GM23338 (cell line): ENCODE measurements around the gene SLC5A5. TPM values are rescaled to one million over a fixed set of nuclear protein-coding genes. Genes with fewer than 3 reads are reported as not detected.

ENCODE experiments used
- ATAC-seq: fragments of 200-7000 bp; cut with Tn5 transposase; 3 replicates; pipeline ENCODE4 v1.9.1; 2020
- DNase-seq: peaks from one replicate; pipeline ENCODE4 v3.0.0-alpha.2; 2015; ENCODE audit warnings: low spot score
- H2AFZ ChIP-seq: fragments of 200-600 bp; sonication (generic); 2 replicates; pipeline ENCODE4 v1.8.0; 2016; ENCODE audit warnings: antibody characterized with exemption, mild to moderate bottlenecking, moderate library complexity
- H3F3A ChIP-seq: fragments of 200-600 bp; sonication (generic); replicated peaks from 2 replicates; pipeline ENCODE4 v1.8.0; 2017; ENCODE audit warnings: antibody characterized with exemption, mixed run types, low read depth
- H3K27ac ChIP-seq: fragments of 200-600 bp; sonication (generic); 2 replicates; pipeline ENCODE4 v1.6.1; 2016; ENCODE audit warnings: low read depth
- H3K27me3 ChIP-seq: fragments of 200-600 bp; sonication (generic); 2 replicates; pipeline ENCODE4 v1.8.0; 2016; ENCODE audit warnings: mild to moderate bottlenecking, mixed run types, moderate library complexity; ENCODE audit not compliant: insufficient read depth
- H3K36me3 ChIP-seq: fragments of 200-600 bp; sonication (generic); 2 replicates; pipeline ENCODE4 v1.8.0; 2016; ENCODE audit warnings: mild to moderate bottlenecking; ENCODE audit not compliant: insufficient read depth
- H3K4me1 ChIP-seq: fragments of 200-600 bp; sonication (generic); 2 replicates; pipeline ENCODE4 v1.8.0; 2016; ENCODE audit warnings: mild to moderate bottlenecking, moderate library complexity; ENCODE audit not compliant: insufficient read depth
- H3K4me2 ChIP-seq: fragments of 200-600 bp; sonication (generic); 2 replicates; pipeline ENCODE4 v1.7.1; 2017; ENCODE audit warnings: mixed run types
- H3K4me3 ChIP-seq: fragments of 200-600 bp; sonication (generic); 2 replicates; pipeline ENCODE4 v1.6.1; 2016; ENCODE audit warnings: mixed run types
- H3K79me2 ChIP-seq: fragments of 200-600 bp; sonication (generic); replicated peaks from 2 replicates; pipeline ENCODE4 v1.8.0; 2017; ENCODE audit warnings: mild to moderate bottlenecking; ENCODE audit not compliant: insufficient read depth
- H3K9me2 ChIP-seq: fragments of 200-600 bp; sonication (generic); 2 replicates; pipeline ENCODE4 v1.8.0; 2017; ENCODE audit not compliant: insufficient read depth
- H4K20me1 ChIP-seq: fragments of 200-600 bp; sonication (generic); replicated peaks from 2 replicates; pipeline ENCODE4 v1.8.0; 2017; ENCODE audit warnings: mild to moderate bottlenecking; ENCODE audit not compliant: insufficient read depth
- H3K27ac Mint-ChIP-seq: 2 replicates; pipeline ENCODE4 v1.8.0; 2020; ENCODE audit warnings: inconsistent platforms, mild to moderate bottlenecking, moderate library complexity, mixed read lengths
- H3K27me3 Mint-ChIP-seq: 3 replicates; pipeline ENCODE4 v1.8.0; 2022; ENCODE audit warnings: low read depth, mild to moderate bottlenecking, moderate library complexity, mixed read lengths, inconsistent platforms; ENCODE audit not compliant: insufficient read depth, poor library complexity
- H3K36me3 Mint-ChIP-seq: 3 replicates; pipeline ENCODE4 v1.8.0; 2021; ENCODE audit warnings: low read depth, mild to moderate bottlenecking, inconsistent platforms, moderate library complexity, mixed read lengths
- H3K4me1 Mint-ChIP-seq: 3 replicates; pipeline ENCODE4 v1.8.0; 2020; ENCODE audit warnings: mild to moderate bottlenecking, inconsistent platforms, mixed read lengths
- H3K4me3 Mint-ChIP-seq: 3 replicates; pipeline ENCODE4 v1.8.0; 2021; ENCODE audit warnings: moderate library complexity, mild to moderate bottlenecking, inconsistent platforms, mixed read lengths
- H3K9me3 Mint-ChIP-seq: 3 replicates; pipeline ENCODE4 v1.8.0; 2020; ENCODE audit warnings: moderate library complexity, mild to moderate bottlenecking, inconsistent platforms, mixed read lengths
- CTCF ChIP-seq, 2 experiments: fragments of 200-600 bp in 1 of 2; sonication (generic) in 1 of 2; conservative IDR thresholded peaks; 2 replicates each; pipeline versions ENCODE4 v1.5.1 to v1.6.1; 2016 to 2017; ENCODE audit warnings: antibody characterized with exemption in 2 of 2, low read depth in 2 of 2, mild to moderate bottlenecking in 2 of 2, moderate library complexity in 1 of 2
- EZH2 ChIP-seq: fragments of 200-600 bp; sonication (generic); IDR thresholded peaks from one replicate; pipeline ENCODE4 v1.8.0; 2017; ENCODE audit warnings: antibody characterized with exemption, mild to moderate bottlenecking, low read depth; ENCODE audit not compliant: unreplicated experiment
- POLR2AphosphoS5 ChIP-seq: IDR thresholded peaks from 2 replicates; pipeline ENCODE4 v1.6.1; 2016; ENCODE audit warnings: antibody characterized with exemption, low read depth
- REST ChIP-seq: IDR thresholded peaks from one replicate; pipeline ENCODE4 v1.6.1; 2018; ENCODE audit warnings: antibody characterized with exemption; ENCODE audit not compliant: unreplicated experiment
- STAT1 ChIP-seq: IDR thresholded peaks from one replicate; pipeline ENCODE4 v1.6.1; 2016; ENCODE audit warnings: antibody characterized with exemption; ENCODE audit not compliant: unreplicated experiment
- ZNF114 ChIP-seq: fragments of 250-450 bp; sonication (Bioruptor Pico); IDR thresholded peaks from 2 replicates; pipeline ENCODE4 v1.5.0; 2020; ENCODE audit warnings: mild to moderate bottlenecking, moderate library complexity
- ZNF331 ChIP-seq: fragments of 250-450 bp; sonication (Bioruptor Pico); IDR thresholded peaks from 2 replicates; pipeline ENCODE4 v1.5.0; 2020; ENCODE audit warnings: low read depth, mild to moderate bottlenecking, moderate library complexity
- ZNF462 ChIP-seq: fragments of 250-450 bp; sonication (Bioruptor Pico); IDR thresholded peaks from 2 replicates; pipeline ENCODE4 v1.5.0; 2020; ENCODE audit warnings: mild to moderate bottlenecking, moderate library complexity
- polyA plus RNA-seq: library from polyadenylated mRNA; unstranded; fragments of >200 nt; fragmentation: Nextera tagmentation; extraction: Ambion mirVana; gene quantifications from 2 replicates; pipeline ENCODE4 v1.2.1, GENCODE V29; 2016
- total RNA-seq: library from RNA; depleted of rRNA; stranded (reverse); fragments of >200 nt; shearing (Covaris generic); gene quantifications from 2 replicates; pipeline ENCODE4 v1.2.3, GENCODE V29; 2014

SLC5A5 gene
- total and polyA plus RNA-seq, 2 experiments from 2014 or later: 1.0 to 2.1 TPM

- TF ChIP-seq CTCF (conservative IDR thresholded peaks at IDR 0.05; ENCODE audit: low read depth in 2 of 2) (no peak), STAT1 (no peak), ZNF462 (CRISPR knock-in tag) (no peak), ZNF114 (CRISPR knock-in tag) (no peak)
Observed at GRCh38 chr19:17843908-17844490, 27.7 kb upstream of the SLC5A5 start (continued).

GRCh38 chr19:17846146-17846545, 25.6 kb upstream of the SLC5A5 start:
- Mint-ChIP-seq H3K27ac (no peak overlapping the region), H3K9me3 (no peaks in the 10 kb centered on the region; the same call in 2 of the 3 replicates), H3K4me1 (peaks cover 4% of the 10 kb centered on the region), H3K4me3 (no peak overlapping the region), H3K36me3 (no peaks in the 10 kb centered on the region), H3K27me3 (peaks cover 28% of the 10 kb centered on the region)
- Histone ChIP-seq H3K27me3 (peaks cover 7% of the 10 kb centered on the region; the same call in 1 of the 2 replicates), H3K9me2 (no peaks in the 10 kb centered on the region), H3F3A (0 out of 2 replicates have a peak, but pooled peaks cover 5% of the 10 kb centered on the region), H4K20me1 (no peaks in the 10 kb centered on the region), H3K27ac (no peak overlapping the region), H3K4me3 (no peak overlapping the region), H3K4me2 (no peak overlapping the region), H3K36me3 (no peaks in the 10 kb centered on the region), H3K79me2 (no peaks in the 10 kb centered on the region), H3K4me1 (peaks cover 6% of the 10 kb centered on the region; the same call in 1 of the 2 replicates), H2AFZ (no peak overlapping the region)
- DNase-seq: no peak
- ATAC-seq: no peak
- TF ChIP-seq POLR2AphosphoS5 (no peak), EZH2 (no peak), ZNF331 (CRISPR knock-in tag) (no peak), REST (no peak), CTCF (conservative IDR thresholded peaks at IDR 0.05; ENCODE audit: low read depth in 2 of 2) (no peak)
